Measurements from ENCODE around the gene NEK10.

DNA sequence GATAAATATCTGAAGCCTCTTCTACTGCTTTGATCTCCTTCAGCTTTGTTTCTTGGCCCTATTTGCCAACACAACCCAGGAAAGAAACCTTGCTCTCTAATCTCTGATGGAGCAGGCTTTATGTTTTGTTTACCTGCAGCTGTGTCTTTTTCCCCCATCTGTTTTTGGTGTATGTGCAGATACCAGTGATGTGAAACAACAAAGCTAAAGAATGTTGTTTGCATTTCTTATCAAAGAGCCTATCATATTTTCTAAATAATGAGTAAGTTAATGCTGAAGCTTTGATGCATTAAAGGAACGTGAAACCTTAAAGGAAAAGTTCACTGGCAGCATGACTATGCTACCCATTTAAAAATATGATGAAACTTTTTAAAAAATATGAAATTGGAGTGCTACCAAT lies 238.4 kb downstream of the NEK10 start:
- TF ChIP-seq POLR2AphosphoS5 (IDR thresholded peaks at IDR 0.05) (no peak), POLR2A (IDR thresholded peaks at IDR 0.05) (no peak)
- TF ChIP-seq, protein P1, sequence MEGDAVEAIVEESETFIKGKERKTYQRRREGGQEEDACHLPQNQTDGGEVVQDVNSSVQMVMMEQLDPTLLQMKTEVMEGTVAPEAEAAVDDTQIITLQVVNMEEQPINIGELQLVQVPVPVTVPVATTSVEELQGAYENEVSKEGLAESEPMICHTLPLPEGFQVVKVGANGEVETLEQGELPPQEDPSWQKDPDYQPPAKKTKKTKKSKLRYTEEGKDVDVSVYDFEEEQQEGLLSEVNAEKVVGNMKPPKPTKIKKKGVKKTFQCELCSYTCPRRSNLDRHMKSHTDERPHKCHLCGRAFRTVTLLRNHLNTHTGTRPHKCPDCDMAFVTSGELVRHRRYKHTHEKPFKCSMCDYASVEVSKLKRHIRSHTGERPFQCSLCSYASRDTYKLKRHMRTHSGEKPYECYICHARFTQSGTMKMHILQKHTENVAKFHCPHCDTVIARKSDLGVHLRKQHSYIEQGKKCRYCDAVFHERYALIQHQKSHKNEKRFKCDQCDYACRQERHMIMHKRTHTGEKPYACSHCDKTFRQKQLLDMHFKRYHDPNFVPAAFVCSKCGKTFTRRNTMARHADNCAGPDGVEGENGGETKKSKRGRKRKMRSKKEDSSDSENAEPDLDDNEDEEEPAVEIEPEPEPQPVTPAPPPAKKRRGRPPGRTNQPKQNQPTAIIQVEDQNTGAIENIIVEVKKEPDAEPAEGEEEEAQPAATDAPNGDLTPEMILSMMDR (IDR thresholded peaks at IDR 0.05), result no peak
